Daoy (cell line): ENCODE measurements around the gene DOCK10. TPM values are rescaled to one million over a fixed set of nuclear protein-coding genes. Genes with fewer than 3 reads are reported as not detected.

Experiments used
- DNase-seq: peaks from one replicate; pipeline ENCODE4 v3.0.0-alpha.2; 2015; ENCODE audit warnings: low read depth
- total RNA-seq: library from RNA; depleted of rRNA; stranded (reverse); fragments of >200 nt; shearing (Covaris generic); gene quantifications from 2 replicates; pipeline ENCODE4 v1.2.3, GENCODE V29; 2014

Gene DOCK10
- total RNA-seq, 1 experiment from 2014 or later = 37.2 TPM

DNA sequence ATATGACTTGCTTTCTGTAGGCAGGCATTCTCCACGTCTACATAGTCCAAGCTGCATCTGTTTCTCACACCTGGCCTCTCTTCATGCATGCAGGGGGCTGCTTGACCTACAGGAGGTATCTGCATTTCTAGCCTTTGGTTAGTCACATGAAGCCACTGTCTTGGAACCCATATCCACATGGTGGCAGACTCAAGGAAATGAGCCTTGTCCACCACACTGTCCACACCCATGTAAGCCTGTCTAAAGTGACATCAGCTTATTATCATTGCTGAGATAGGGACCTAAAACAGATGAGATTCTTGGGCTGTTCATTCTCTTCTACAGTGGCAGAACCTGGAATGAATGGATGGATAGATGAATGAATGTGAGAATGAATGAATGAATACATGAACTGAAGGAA lies 160.4 kb downstream of the DOCK10 start:
- DNase-seq = no peak

DNA sequence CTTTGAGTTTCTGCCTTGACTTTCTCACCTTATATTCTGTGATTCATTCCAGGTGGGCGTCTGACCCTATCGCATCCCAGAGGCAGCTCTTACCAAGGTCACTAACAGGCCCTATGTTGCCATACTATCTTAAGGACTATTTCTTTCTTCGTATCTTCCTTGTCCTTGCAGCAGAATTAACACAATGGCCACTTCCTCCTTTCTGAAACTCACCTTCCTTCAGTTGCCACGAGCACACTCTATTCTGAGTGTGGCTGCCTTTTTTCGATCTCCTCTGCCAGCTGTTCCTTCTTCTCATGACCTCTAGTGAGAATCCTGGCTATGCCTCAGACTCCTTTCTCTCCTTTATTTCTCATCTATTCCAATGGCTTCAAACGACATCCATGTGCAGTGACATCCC lies 165.7 kb downstream of the DOCK10 start:
- no peak for DNase-seq

DNA sequence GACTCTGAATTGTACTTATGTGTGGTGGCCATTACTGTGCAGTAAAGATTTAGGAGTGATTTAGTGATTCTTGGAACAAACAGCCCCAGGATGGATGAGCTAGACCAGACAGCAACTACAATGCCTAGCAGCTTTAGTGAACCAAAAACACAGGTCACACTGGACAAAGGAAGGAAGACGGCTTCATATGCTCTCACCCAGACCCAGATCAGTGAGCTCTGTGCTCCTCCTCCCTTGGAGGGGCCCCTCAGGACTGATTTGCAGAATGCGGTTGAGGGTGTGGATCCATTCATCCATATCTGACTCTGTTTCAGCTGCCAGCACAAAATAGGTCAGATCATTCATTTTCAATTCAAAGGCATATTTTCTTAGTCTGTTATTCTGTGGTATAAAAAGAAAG lies 166.4 kb downstream of the DOCK10 start:
- no peak for DNase-seq

DNA sequence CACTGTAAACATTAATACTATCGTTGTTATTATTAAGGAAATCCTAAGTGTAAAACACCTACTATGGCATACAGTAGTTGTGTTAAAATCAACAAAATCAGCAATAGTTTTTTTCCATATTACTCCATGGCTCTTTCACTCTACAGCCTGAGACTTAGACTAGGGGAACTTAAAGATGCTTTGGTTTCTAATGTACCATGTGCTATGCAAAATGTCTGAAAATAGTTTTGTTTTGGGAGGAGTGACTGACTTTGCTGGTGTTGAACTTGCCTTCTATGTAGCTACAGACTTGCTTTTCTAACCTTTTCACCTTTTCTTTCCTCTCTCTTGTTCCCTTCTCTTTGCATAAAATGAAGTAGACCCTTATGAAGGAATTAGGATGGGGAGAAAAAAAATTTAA lies 167.1 kb downstream of the DOCK10 start:
- no peak for DNase-seq

DNA sequence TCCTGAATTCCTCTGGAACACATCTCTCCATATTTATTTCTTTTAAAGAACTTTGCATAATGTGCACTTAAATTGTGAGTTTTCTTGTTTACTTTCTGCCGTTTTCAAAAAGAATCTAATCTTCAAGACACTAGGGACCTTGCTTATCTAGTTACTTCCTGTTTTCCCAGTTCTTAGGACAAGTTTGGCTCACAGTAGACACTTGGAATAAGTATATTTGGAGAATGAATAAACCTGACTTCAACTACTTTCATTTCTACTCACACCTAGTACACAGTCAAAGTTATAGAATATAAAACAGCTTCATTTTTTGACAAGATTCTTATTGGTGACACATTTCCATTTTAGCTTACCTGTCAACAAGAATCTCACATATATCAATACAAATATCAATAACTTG lies 170.5 kb downstream of the DOCK10 start:
- no peak for DNase-seq

DNA sequence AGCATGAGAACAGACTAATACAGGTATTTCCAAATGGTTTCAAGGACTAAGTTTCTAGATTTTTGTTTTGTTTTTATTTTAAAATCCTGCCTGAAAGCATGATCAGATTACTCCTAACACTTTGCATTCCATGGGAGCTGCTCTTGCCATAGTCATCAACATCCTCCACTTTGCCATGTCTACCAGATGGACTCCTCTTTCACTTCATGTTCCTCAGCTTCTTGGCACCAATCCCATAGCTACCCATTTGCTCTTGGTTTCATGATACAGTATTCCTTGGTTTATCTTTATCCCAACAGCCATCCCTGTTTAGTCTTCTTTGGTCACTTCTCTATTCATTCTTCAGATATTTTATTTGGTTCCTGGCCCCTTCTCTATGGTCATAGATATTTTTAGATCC lies 171.9 kb downstream of the DOCK10 start:
- no peak for DNase-seq

DNA sequence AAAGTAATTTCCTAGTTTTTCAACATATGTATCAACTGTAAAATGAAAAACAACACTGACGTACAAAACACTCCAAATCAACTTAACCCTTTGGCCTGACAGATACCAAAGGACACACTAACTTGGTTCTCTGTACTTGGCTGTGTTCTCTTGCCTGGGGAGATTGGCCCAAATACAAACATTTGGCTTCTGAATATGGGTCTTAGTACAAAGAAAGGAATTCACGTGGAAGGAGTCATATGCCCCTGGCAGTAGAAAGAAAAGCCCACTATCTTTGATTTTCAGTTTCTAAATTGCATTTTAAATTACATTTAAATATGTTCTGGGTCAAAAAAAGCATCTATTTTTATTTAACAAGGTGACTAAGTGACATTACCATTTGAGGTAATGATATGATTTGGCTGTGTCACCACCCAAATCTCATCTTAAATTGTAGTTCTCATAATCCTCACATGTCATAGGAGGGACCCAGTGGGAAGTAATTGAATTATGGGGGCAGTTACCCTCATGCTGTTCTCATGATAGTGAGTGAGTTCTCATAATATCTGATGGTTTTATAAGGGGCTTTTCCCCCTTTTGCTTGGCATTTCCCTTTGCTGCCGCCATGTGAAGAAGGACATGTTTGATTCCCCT lies 172.6 kb downstream of the DOCK10 start:
- DNase-seq = peak; percentile 36

DNA sequence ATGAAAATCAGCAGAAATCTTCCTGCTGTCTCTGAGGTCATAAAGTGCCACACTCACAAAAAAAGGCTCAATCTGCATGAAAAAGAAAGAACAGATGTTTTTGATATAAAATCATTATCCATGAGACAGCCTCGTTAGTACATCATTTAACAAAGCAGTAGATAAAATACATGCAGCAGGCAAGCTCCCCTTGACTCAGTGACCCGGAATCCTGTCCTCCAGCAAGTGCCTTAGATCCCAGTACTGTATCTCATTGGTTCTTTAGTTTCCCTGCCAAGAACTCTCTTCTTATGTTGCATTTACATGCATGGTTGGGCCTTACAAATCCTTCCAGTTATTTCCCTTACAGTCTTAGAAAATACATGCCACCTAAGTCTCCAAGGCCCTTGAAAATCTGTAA lies 177.3 kb downstream of the DOCK10 start:
- no peak for DNase-seq

DNA sequence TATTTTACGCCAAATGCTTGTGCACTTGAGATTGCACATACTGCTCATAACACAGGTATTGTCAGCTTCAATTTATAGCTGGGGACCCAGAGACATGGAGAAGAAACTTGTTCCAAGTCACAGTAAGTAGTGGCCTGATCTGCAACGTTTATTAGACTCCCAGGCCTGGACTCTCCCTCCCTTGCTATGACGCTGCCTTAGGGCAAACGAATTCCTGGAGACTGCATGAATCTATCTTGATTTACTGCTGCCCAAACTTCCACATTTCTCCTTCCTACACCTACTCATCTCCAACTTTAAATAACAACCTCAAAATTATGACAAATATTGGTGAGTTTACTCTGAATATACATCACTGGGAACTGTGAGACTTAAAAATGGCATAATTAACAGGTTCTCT lies 181.0 kb downstream of the DOCK10 start:
- DNase-seq = no peak

DNA sequence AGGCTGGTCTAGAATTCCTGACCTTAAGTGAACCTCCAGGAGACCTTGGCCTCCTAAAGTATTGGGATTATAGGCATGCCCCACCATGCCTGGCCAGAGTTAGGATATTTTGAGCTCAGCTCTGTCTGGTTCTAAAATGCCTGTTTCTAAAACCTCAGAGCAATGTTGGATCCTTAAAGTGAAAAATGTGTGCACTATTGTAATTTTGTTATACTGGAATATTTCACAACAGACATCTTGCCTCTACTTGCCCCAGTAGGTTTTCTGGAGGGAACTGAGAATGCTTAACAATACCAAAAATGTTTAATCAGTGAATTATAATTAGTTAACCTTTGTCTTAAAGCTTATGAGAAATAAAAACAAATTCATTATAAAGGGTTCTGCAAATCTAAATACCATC lies 181.5 kb downstream of the DOCK10 start:
- no peak for DNase-seq

DNA sequence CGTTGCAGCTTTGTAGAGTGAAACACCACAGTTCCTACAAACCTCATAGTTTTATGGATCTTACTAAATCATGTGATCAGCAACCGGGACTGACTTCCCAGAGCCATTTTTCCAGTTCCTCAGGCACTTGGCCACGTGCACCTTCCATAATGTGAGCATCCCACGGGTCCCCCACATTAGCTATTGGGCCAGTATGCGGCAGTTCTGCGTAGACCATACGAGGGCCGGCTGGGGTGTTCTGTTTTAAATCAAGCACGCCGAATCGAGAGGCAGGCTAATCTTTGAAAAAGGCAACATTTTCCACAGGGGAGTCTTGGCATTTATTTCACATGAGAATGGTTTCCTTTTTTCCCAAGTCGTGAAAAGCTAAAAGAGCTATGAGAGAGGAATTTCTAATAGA lies 190.5 kb downstream of the DOCK10 start:
- no peak for DNase-seq

DNA sequence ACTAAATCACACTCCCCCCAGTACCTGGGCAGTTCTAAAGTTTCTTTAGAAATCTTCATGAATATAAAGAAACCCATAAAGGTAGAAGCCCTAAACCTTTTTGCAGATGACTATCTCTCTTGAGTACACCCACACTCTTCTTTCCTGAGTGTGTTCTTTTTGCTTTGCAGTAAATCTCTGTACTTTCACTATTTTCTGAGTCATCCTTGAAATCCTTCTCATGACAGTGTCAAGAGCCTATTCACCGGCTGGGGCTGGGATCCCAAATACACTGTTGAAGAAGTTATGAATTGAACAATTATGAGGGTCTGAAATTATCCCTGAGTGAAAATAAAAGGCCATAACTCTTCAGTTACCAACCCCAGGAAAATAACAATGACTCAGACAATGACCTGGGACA lies 192.2 kb downstream of the DOCK10 start:
- no peak for DNase-seq

DNA sequence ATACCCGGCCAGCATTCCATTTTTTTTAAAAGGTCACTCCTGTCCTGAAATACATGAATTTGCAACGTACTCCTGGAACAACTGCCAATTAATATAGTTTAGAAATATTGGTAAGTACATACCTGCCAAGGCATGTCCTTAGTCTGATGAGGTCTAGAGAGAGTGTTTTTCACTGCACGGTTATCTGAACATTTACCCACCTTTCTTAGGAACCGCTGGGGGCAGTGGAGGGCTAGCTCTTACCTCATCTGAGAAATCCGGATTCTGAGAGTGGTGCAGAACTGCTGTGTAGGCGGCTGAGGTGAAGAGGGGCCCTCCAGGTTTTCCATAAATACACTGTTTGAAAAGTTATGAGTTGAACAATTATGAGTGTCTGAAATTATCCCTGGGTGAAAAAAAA lies 193.0 kb downstream of the DOCK10 start:
- DNase-seq = peak; percentile 11

DNA sequence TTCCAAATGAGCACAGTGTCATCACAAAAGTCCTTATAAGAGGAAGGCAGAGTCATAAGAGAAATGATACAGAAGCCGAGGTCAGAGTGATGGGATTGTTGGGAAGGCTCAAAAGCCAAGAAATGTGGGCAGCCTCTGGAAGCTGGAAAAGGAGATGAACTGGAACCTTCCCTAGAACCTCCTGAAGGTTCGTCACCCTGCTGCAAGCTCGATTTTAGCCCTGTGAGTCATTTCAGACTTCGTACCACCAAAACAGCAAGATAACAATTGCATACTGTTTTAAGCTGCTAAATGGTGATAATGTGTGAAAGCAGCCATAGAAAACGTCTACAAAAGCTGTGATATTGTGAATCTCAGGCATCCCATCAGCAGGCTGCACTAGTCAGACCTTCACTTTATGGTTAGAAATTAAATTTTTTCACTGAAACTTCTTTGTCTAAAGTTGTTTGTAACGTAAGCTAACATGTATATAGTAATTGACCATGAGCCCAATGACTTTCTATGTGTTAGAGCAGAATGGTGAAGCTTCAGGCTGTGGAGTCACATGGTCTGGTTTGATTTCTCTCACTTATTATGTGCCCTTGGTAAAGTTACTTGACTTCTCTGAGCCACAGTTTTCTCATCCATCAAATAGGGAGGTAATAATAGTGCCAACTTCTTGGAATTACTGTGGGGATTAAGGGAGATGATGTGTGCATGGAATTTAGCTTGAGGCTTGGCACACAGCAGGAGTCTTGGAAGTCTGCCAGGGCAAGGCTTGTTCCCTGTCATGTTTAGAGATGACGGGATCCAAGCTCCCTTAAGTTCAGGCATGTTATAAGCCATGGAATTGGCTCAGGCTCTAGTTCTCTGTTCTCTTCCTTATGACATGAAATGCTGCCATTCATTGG lies 194.1 kb downstream of the DOCK10 start:
- peak; percentile 89 for DNase-seq

DNA sequence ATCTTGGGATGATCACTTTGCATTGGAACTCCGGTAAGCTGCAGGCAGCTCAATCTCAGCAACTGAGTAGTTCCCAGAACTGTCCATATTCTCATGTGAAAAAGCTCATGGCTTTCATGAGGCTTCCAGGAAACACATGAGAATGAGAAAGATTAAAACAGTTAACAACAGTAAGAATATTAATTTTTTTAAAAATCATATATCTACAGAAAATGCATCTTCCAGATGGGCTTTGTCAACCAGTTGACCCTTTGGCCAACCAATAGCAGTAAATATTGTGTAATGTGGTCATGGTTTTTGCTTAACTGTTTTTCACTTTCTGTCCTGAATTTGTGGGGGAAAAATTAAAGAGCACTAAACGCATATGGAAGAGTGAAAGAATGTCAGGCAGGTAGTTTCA lies 194.9 kb downstream of the DOCK10 start:
- DNase-seq = no peak

DNA sequence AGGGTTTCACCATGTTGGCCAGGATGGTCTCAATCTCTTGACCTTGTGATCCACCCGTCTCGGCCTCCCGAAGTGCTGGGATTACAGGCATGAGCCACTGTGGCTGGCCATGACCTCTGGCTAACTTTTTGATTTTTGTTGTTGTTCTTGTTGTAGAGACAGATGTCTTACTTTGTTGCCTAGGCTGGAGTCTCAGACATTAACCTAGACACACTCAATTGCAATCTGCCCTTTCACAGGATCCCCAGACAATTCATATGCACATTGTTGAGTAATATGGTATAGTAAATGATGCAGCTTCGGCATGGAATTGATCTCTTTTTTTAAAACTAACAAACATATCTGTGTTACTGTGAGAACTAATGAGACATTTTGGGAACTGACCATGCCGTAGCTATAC lies 195.6 kb downstream of the DOCK10 start:
- DNase-seq = no peak

DNA sequence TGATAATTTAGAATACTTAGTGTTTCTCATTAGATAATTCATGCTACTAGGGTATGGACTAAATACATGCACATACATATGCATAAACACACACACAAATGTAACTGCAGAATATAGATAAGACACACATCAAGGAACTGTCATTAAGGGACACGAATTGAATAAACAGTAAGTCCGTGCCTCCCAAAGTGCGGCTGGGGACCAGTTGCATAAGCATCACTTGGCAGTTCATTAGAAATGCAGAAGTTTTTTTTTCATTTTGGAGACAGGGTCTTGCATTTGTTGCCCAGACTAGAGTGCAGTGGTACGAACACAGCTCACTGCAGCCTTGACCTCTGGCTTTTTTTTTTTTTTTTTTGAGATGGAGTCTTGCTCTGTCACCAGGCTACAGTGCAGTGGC lies 196.1 kb downstream of the DOCK10 start:
- no peak for DNase-seq

DNA sequence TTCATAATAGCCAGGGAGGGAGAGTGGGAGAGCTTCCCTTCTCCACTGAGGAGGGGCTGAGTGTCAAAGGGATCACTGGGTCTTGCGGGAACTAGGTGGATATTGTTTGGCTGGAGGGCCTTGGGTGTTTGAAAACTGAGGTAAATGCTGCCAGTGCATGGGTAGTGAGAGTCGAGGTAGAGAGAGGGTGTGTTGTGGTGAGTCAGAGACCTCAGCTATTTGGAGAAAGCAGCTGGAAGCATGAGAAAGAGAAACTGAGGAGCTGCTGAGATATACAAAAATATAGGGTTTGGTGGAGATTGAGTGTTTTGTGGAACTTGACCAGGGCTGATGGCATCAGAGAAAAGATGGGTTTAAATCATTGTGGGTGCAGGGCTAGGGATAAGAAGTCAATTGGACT lies 199.1 kb downstream of the DOCK10 start:
- DNase-seq = no peak

DNA sequence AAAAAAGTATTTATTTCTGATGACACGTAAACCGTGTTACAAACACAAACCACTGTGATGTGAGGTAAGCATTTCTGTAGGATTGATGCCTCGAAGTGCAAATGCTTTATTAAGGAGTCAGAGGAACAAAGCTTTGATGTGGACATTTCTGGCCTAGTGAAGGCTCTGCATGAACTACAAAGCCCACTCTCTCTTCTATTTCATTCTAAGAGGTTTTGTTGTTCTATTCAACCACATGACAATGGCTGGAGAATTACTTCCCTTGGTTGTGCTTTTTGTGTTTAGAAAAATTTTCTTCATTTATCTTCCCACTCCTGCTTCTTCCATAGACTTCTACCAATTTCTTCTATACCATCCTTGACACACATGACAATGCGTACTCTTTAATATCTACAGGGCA lies 200.4 kb downstream of the DOCK10 start:
- no peak for DNase-seq

DNA sequence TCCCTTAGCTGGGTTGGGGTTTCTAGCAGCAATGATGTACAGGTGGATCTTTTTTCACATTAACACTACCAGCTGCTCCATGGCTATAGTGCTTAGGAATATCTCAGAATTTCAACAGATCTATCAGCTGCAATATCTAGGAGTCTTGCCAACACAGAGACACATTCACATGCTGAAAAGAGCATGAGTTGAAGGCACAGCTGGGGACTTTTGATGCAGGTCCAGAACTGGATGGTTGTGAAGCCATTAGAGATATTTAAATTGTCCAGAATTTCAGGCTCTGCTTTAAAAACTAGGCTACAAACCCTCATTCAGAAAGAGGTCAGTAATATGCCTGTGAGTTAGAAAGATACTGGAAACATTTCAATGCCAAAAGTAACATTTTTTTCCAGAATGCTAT lies 203.9 kb downstream of the DOCK10 start:
- DNase-seq = no peak

DNA sequence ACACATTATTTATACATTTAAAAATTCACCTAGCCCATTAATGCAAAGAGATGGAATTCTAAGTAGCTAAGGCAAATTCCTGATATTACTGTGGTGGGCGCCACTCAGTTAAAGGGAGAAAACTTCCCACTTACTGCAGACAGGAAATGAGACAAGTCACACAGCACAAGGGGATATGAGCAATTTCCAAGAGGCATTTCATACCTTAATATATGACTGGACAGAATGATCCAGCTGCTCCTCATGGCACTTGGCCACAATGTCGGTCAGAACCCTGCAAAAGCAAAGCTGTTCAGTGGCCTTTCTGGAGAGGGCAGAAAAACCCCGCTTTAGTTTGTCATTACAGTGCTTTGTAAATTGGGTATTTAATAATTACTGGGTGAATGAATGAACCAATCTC lies 204.7 kb downstream of the DOCK10 start:
- peak; percentile 83 for DNase-seq

DNA sequence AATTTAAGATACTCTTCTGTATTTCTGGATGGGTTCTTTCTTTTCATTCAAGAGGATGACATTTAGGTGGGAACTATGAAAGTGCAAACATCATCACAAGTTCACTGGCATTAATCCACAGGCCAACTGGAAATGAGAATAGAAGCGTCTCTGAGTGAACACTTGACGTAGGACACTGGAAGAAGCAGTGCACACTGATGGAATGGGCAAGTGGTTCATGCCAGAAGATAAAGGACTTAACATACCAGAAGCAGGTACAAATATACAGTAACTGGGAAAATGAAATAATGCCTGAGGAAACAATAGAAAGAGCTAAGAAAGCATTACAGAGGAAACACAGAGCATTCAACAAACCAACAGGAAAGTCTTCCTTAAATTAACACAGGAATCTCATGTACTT lies 205.2 kb downstream of the DOCK10 start:
- DNase-seq = no peak

DNA sequence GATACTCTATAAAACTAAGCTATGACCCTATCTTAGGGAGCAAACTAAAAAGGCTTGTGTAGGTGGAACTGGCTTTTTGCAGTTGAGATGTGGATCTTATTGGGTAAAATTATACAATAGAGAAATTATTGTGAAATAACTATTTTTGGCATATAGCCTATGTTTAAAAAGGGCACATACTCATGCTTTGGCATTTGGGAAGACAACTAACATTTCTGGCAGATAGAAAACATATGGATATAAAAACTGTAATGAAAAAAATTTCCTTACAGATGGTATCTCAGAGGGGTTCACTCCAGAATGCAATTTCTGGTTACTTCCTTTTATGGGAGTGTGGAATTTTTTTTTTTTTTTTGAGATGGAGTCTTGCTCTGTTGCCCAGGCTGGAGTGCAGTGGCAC lies 206.0 kb downstream of the DOCK10 start:
- DNase-seq = no peak

DNA sequence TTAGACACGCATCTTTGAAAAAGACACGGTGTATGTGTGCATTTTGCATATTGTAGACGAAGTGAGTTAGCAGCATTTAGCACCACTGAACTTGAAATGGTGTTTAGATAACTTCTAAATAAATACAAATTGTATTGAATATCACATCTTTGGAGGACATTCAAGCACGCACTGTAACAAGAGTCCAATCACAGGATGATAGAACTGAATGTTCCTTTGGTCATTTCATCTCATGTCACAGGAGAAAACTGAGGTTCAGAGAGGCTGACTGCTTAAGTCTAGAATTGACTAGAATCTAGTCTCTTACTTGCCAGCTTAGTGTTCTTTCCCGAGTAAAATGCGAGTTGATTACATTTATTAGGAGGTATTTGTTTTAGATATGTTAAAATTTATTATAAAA lies 206.9 kb downstream of the DOCK10 start:
- DNase-seq = no peak
